ENCODE results near the gene PRIMA1.

Gene PRIMA1

DNA sequence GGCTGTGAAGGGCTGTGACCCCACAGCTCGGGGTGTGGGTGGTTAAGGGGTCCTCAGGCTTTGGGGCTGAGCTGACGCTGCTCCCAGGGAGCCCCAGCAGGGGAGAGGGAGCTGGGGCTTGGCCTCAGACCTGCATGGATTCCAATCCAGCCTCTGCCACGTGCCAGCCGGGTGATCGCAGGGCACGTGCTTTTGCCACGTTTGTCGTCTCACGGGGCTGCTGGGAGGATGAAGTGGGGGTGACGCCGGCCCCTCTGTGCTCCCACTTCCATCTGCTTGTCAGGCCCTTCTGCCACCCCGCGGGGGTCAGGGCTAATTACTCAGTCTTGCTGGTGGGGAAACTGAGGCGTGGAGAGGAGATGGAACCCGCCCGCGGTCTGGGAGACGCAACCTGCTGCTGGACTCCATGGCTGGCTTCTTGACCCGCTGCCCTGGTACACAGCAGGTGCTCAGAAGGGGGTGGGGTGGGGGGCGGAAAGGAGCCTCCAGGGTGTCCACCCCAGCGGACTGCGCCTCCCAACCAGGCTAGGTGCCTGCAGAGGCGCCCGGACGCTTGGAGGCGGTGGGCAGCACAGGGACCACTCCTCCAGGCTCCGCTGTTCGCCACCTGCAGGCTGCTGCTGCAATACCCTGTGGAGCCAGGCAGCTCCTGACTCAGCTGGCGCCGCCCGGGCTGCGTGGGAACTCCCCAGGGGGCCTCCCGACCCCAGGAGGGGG lies 36.4 kb upstream of the PRIMA1 start:
- no peak overlapping the region for H3K27ac ChIP-seq (ENCODE audit: low read depth, low read length, poor library complexity, severe bottlenecking)
- no peaks in the 10 kb centered on the region for H3K79me2 ChIP-seq (ENCODE audit: insufficient read depth, low read length)
- no peak overlapping the region for H2AFZ ChIP-seq (ENCODE audit: low read length)
- H3K27me3 ChIP-seq (ENCODE audit: insufficient read depth, low read length), result 0 out of 2 replicates have a peak, but pooled peaks cover 9% of the 10 kb centered on the region
- H4K20me1 ChIP-seq (ENCODE audit: insufficient read depth, low read length), result no peaks in the 10 kb centered on the region
- no peak overlapping the region for H3K4me2 ChIP-seq (ENCODE audit: low read length)
- H3K9ac ChIP-seq (ENCODE audit: low read length), result no peak overlapping the region
- H3K9me3 ChIP-seq (ENCODE audit: low read length), result no peaks in the 10 kb centered on the region
- H3K4me1 ChIP-seq (ENCODE audit: insufficient read depth, low read length, severe bottlenecking), result no peaks in the 10 kb centered on the region
- H3K9me2 ChIP-seq (ENCODE audit: low read depth, low read length), result no peaks in the 10 kb centered on the region
- no peak overlapping the region for H3K4me3 ChIP-seq (ENCODE audit: low read depth, low read length, poor library complexity, severe bottlenecking)
- H3K36me3 ChIP-seq (ENCODE audit: insufficient read depth, low read length), result no peaks in the 10 kb centered on the region
- H3F3A ChIP-seq (ENCODE audit: insufficient read depth, low read length), result no peaks in the 10 kb centered on the region
- no peak for TF ChIP-seq EZH2 (IDR thresholded peaks at IDR 0.05; ENCODE audit: borderline replicate concordance, low read length)
- TF ChIP-seq, protein P1, sequence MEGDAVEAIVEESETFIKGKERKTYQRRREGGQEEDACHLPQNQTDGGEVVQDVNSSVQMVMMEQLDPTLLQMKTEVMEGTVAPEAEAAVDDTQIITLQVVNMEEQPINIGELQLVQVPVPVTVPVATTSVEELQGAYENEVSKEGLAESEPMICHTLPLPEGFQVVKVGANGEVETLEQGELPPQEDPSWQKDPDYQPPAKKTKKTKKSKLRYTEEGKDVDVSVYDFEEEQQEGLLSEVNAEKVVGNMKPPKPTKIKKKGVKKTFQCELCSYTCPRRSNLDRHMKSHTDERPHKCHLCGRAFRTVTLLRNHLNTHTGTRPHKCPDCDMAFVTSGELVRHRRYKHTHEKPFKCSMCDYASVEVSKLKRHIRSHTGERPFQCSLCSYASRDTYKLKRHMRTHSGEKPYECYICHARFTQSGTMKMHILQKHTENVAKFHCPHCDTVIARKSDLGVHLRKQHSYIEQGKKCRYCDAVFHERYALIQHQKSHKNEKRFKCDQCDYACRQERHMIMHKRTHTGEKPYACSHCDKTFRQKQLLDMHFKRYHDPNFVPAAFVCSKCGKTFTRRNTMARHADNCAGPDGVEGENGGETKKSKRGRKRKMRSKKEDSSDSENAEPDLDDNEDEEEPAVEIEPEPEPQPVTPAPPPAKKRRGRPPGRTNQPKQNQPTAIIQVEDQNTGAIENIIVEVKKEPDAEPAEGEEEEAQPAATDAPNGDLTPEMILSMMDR (IDR thresholded peaks at IDR 0.05; ENCODE audit: low read length), result no peak

DNA sequence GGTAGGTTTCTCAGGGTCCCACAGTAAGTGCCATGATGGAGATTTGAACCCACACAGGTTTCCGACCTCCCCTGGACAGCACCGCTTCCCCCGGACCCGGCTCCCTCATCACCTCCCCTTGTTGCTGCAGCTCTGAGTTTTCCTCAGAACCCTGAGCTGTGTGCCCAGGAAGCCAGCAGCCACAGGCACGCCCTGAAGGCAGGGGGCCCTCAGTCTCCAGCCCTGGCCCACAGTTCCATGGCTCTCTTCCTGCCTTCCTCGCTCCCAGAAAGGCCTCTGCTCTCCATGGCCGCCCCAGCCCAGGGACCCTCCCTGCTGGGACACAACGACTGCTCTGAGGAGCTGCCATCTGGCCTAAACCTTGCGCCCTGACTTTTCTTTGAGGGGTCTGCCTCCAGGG lies 35.8 kb upstream of the PRIMA1 start:
- H4K20me1 ChIP-seq (ENCODE audit: insufficient read depth, low read length), result no peaks in the 10 kb centered on the region
- TF ChIP-seq, protein P1 (IDR thresholded peaks at IDR 0.05; ENCODE audit: low read length), result no peak
- no peak for TF ChIP-seq EZH2 (IDR thresholded peaks at IDR 0.05; ENCODE audit: borderline replicate concordance, low read length)
- H3K27ac ChIP-seq (ENCODE audit: low read depth, low read length, poor library complexity, severe bottlenecking), result no peak overlapping the region
- no peaks in the 10 kb centered on the region for H3K4me1 ChIP-seq (ENCODE audit: insufficient read depth, low read length, severe bottlenecking)
- no peaks in the 10 kb centered on the region for H3K36me3 ChIP-seq (ENCODE audit: insufficient read depth, low read length)
- H3K4me2 ChIP-seq (ENCODE audit: low read length), result no peak overlapping the region
- no peaks in the 10 kb centered on the region for H3K9me2 ChIP-seq (ENCODE audit: low read depth, low read length)
- H3K79me2 ChIP-seq (ENCODE audit: insufficient read depth, low read length), result no peaks in the 10 kb centered on the region
- H2AFZ ChIP-seq (ENCODE audit: low read length), result no peak overlapping the region
- no peaks in the 10 kb centered on the region for H3K9me3 ChIP-seq (ENCODE audit: low read length)
- H3K27me3 ChIP-seq (ENCODE audit: insufficient read depth, low read length), result 0 out of 2 replicates have a peak, but pooled peaks cover 7% of the 10 kb centered on the region
- no peak overlapping the region for H3K9ac ChIP-seq (ENCODE audit: low read length)
- H3F3A ChIP-seq (ENCODE audit: insufficient read depth, low read length), result no peaks in the 10 kb centered on the region
- no peak overlapping the region for H3K4me3 ChIP-seq (ENCODE audit: low read depth, low read length, poor library complexity, severe bottlenecking)

DNA sequence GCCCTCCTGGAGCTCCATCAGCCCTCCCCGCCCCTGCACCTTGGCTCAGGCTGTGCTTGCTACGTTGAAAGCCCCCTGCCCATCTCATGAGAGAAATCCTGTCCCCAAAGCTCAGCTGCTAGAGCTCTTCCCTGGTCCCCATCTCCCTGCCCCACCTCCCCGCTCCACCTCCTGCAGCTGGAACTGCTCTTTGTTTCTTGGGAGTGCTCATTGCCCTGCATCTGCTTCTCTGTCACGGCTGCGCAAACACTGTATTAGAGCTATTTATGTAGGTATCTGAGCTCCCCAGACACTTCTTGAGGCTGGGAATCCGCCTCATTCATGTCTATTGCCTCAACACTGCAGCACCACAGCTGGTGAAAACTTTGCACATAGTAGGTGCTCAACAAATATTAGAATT lies 32.8 kb upstream of the PRIMA1 start:
- no peaks in the 10 kb centered on the region for H3F3A ChIP-seq (ENCODE audit: insufficient read depth, low read length)
- H3K27me3 ChIP-seq (ENCODE audit: insufficient read depth, low read length), result 0 out of 2 replicates have a peak, but pooled peaks cover 7% of the 10 kb centered on the region
- no peak overlapping the region for H3K27ac ChIP-seq (ENCODE audit: low read depth, low read length, poor library complexity, severe bottlenecking)
- H3K36me3 ChIP-seq (ENCODE audit: insufficient read depth, low read length), result no peaks in the 10 kb centered on the region
- TF ChIP-seq EZH2 (IDR thresholded peaks at IDR 0.05; ENCODE audit: borderline replicate concordance, low read length), result no peak
- TF ChIP-seq, protein P1 (IDR thresholded peaks at IDR 0.05; ENCODE audit: low read length), result no peak
- no peak overlapping the region for H3K9ac ChIP-seq (ENCODE audit: low read length)
- no peaks in the 10 kb centered on the region for H3K4me1 ChIP-seq (ENCODE audit: insufficient read depth, low read length, severe bottlenecking)
- peaks cover 3% of the 10 kb centered on the region; the same call in 1 of the 2 replicates for H3K9me3 ChIP-seq (ENCODE audit: low read length)
- no peak overlapping the region for H3K4me3 ChIP-seq (ENCODE audit: low read depth, low read length, poor library complexity, severe bottlenecking)
- H3K9me2 ChIP-seq (ENCODE audit: low read depth, low read length), result no peaks in the 10 kb centered on the region
- H3K79me2 ChIP-seq (ENCODE audit: insufficient read depth, low read length), result no peaks in the 10 kb centered on the region
- H3K4me2 ChIP-seq (ENCODE audit: low read length), result no peak overlapping the region
- no peaks in the 10 kb centered on the region for H4K20me1 ChIP-seq (ENCODE audit: insufficient read depth, low read length)
- no peak overlapping the region for H2AFZ ChIP-seq (ENCODE audit: low read length)
